ENCODE results near the gene CMSS1.

- TF ChIP-seq POLR2A (IDR thresholded peaks at IDR 0.05; ENCODE audit: low read depth, low read length) (no peak), TAF1 (IDR thresholded peaks at IDR 0.05; ENCODE audit: borderline replicate concordance, low read depth, low read length) (no peak)
These were observed 288.4 kb downstream of the CMSS1 start for GRCh38 chr3:100106094-100106493.
